Caco-2 (cell line): Measurements from ENCODE around the gene OR10H4. TPM values are rescaled to one million over a fixed set of nuclear protein-coding genes. Genes with fewer than 3 reads are reported as not detected.

Experiments
- BruUV-seq: library from RNA; stranded (reverse); fragments of 400-500 nt; replicated peaks from 2 replicates; lab custom pipeline; 2021; lab: Mats Ljungman, UMichigan
- CTCF ChIA-PET: fragments of 300-600 bp; sonication (Branson Sonifier 250); formaldehyde crosslinking; loops from one replicate; lab custom pipeline; 2022; ENCODE audit warnings: antibody characterized with exemption; lab: Charles Lee
- POLR2A ChIA-PET: fragments of 300-600 bp; sonication (Branson Sonifier 250); formaldehyde crosslinking; loops from one replicate; lab custom pipeline; 2022; ENCODE audit warnings: antibody characterized with exemption; lab: Charles Lee
- DNase-seq, 2 experiments: peaks; one replicate each; pipeline versions ENCODE4 v3.0.0 to v3.0.0-alpha.2; 2020 to 2022
- H3K27me3 ChIP-seq: replicated peaks from 2 replicates; pipeline ENCODE4 v1.6.0; 2011; ENCODE audit warnings: low read length; ENCODE audit not compliant: control insufficient read depth, insufficient read depth
- H3K36me3 ChIP-seq: 2 replicates; pipeline ENCODE4 v1.5.1; 2011; ENCODE audit warnings: low read length; ENCODE audit not compliant: control insufficient read depth, insufficient read depth
- H3K4me1 ChIP-seq: fragments of 250-450 bp; sonication (Bioruptor Pico); 2 replicates; pipeline ENCODE4 v1.5.1; 2020; ENCODE audit warnings: mild to moderate bottlenecking
- H3K4me3 ChIP-seq: 2 replicates; pipeline ENCODE4 v1.5.1; 2011; ENCODE audit warnings: low read depth, mild to moderate bottlenecking, control low read depth, low read length
- H3K9me3 ChIP-seq: fragments of 250-450 bp; sonication (Bioruptor Pico); 2 replicates; pipeline ENCODE4 v1.5.1; 2020; ENCODE audit warnings: mild to moderate bottlenecking, moderate library complexity
- H3K27ac Mint-ChIP-seq: one replicate; pipeline ENCODE4 v1.8.0; 2022; ENCODE audit warnings: mixed read lengths; ENCODE audit not compliant: unreplicated experiment
- H3K27me3 Mint-ChIP-seq: one replicate; pipeline ENCODE4 v1.8.0; 2022; ENCODE audit warnings: mixed read lengths; ENCODE audit not compliant: insufficient read depth, unreplicated experiment
- H3K36me3 Mint-ChIP-seq: one replicate; pipeline ENCODE4 v1.8.0; 2022; ENCODE audit warnings: mild to moderate bottlenecking, mixed read lengths; ENCODE audit not compliant: insufficient read depth, unreplicated experiment
- H3K4me1 Mint-ChIP-seq: one replicate; pipeline ENCODE4 v1.8.0; 2022; ENCODE audit warnings: low read depth, mixed read lengths; ENCODE audit not compliant: unreplicated experiment
- H3K4me3 Mint-ChIP-seq: one replicate; pipeline ENCODE4 v1.8.0; 2022; ENCODE audit warnings: mild to moderate bottlenecking, moderate library complexity, mixed read lengths; ENCODE audit not compliant: unreplicated experiment
- H3K9me3 Mint-ChIP-seq: one replicate; pipeline ENCODE4 v1.8.0; 2022; ENCODE audit warnings: mixed read lengths; ENCODE audit not compliant: unreplicated experiment
- intact Hi-C: fragments of 100-400 bp; cut with micrococcal nuclease; formaldehyde crosslinking; loops from one replicate; pipeline ENCODE4 v1.10.0; 2022; ENCODE audit not compliant: unreplicated experiment
- total RNA-seq: library from RNA; stranded (reverse); gene quantifications from 2 replicates; pipeline ENCODE4 v1.2.3, GENCODE V29; 2022
- TF ChIP-seq, protein P1 (sequence below), 2 experiments: fragments of 200-600 bp in 1 of 2; IDR thresholded peaks; 1 replicate in 1 of 2; 2 replicates in 1 of 2; pipeline versions ENCODE4 v1.5.1 to v1.8.0; 2011 to 2022; ENCODE audit warnings: antibody characterized with exemption in 1 of 2, control low read depth in 1 of 2, inconsistent platforms in 1 of 2, low read depth in 1 of 2, low read length in 1 of 2, mild to moderate bottlenecking in 1 of 2, moderate library complexity in 1 of 2; ENCODE audit not compliant: insufficient read depth in 1 of 2, severe bottlenecking in 1 of 2, unreplicated experiment in 1 of 2

Gene OR10H4
- total RNA-seq, 1 experiment from 2014 or later = not detected

DNA sequence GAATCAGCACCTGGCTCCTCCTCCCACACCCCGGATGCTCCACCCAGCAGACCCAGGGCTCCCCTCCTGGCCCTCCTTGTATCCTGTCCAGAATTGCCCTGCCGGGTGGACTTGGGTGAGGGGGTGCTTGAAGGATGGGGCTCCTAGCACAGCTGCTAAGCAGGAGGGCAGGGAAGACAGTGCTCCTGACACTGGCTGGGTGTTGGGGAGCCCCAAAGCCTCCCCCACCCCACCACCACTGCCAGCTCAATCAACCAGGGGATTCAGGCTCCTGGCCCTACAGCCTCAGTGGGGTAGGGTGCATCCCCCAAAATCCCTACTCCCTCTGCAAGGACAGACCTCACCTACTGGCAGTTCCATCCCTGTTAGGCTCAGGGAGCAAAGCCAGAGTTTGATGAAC is 11.9 kb upstream of the OR10H4 start:
- no peak for DNase-seq
- Mint-ChIP-seq H3K36me3 (no peaks in the 10 kb centered on the region), H3K9me3 (peaks cover 14% of the 10 kb centered on the region), H3K4me3 (no peak overlapping the region), H3K4me1 (no peaks in the 10 kb centered on the region), H3K27ac (no peak overlapping the region), H3K27me3 (no peaks in the 10 kb centered on the region)
- intact Hi-C loops = no loop called here
- H3K4me3 ChIP-seq = no peak overlapping the region
- no TSS peak for BruUV-seq
- H3K9me3 ChIP-seq = no peaks in the 10 kb centered on the region
- H3K36me3 ChIP-seq = no peaks in the 10 kb centered on the region
- TF ChIP-seq, protein P1, sequence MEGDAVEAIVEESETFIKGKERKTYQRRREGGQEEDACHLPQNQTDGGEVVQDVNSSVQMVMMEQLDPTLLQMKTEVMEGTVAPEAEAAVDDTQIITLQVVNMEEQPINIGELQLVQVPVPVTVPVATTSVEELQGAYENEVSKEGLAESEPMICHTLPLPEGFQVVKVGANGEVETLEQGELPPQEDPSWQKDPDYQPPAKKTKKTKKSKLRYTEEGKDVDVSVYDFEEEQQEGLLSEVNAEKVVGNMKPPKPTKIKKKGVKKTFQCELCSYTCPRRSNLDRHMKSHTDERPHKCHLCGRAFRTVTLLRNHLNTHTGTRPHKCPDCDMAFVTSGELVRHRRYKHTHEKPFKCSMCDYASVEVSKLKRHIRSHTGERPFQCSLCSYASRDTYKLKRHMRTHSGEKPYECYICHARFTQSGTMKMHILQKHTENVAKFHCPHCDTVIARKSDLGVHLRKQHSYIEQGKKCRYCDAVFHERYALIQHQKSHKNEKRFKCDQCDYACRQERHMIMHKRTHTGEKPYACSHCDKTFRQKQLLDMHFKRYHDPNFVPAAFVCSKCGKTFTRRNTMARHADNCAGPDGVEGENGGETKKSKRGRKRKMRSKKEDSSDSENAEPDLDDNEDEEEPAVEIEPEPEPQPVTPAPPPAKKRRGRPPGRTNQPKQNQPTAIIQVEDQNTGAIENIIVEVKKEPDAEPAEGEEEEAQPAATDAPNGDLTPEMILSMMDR (IDR thresholded peaks at IDR 0.05; ENCODE audit: insufficient read depth in 1 of 2, low read depth in 1 of 2, low read length in 1 of 2, severe bottlenecking in 1 of 2, unreplicated experiment in 1 of 2) = no peak
- no peaks in the 10 kb centered on the region for H3K4me1 ChIP-seq
- POLR2A ChIA-PET = no interaction called here
- no peaks in the 10 kb centered on the region for H3K27me3 ChIP-seq
- CTCF ChIA-PET = no interaction called here

DNA sequence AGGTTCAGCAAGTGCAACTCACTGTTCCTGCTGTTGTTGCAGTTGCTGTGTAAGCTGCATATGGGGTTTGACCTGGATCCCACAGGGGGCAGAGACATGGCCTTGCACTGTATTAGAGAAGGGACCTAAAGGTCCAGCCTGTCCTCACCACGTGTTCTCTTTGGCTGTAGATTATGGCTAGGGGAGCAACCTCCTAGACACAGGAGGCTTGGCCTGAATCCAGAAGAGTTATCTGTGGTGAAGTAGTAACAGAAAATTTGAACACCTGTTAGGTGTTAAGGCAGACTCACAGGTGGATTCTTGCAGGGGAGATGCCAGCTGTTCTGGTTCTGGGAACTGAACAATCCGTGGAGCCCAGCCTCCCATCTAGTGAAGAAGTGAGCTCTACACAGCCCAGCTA is 11.0 kb upstream of the OR10H4 start:
- no peaks in the 10 kb centered on the region for H3K4me1 ChIP-seq
- no peaks in the 10 kb centered on the region for H3K9me3 ChIP-seq
- intact Hi-C loops = no loop called here
- POLR2A ChIA-PET = no interaction called here
- H3K36me3 Mint-ChIP-seq = no peaks in the 10 kb centered on the region
- H3K27me3 Mint-ChIP-seq = peaks cover 3% of the 10 kb centered on the region
- no peak for DNase-seq
- TF ChIP-seq, protein P1 (IDR thresholded peaks at IDR 0.05; ENCODE audit: insufficient read depth in 1 of 2, low read depth in 1 of 2, low read length in 1 of 2, severe bottlenecking in 1 of 2, unreplicated experiment in 1 of 2) = no peak
- CTCF ChIA-PET = no interaction called here
- no peaks in the 10 kb centered on the region for H3K27me3 ChIP-seq
- no peaks in the 10 kb centered on the region for H3K36me3 ChIP-seq
- no peaks in the 10 kb centered on the region for H3K4me1 Mint-ChIP-seq
- no peak overlapping the region for H3K27ac Mint-ChIP-seq
- peaks cover 20% of the 10 kb centered on the region for H3K9me3 Mint-ChIP-seq
- no peak overlapping the region for H3K4me3 Mint-ChIP-seq
- BruUV-seq = no TSS peak
- no peak overlapping the region for H3K4me3 ChIP-seq

DNA sequence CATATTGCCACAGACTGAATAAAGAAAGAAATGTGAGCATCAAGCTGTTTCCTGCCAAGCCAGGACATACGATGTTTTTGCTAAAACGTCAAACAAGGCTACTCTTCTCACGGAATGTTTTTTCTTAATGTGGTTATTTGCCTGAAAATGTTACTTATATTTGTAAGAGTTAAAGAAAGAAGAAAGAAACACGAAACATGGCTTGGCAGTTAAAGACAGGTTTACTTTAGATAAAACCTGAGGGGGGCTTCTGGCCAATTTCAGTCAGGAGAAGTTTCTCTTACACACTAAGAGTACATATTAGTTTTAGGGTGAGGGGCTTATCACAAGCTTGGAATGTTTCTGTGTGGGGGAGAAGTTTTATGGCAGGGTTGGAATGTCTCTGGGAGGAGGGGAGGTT is 4.4 kb upstream of the OR10H4 start:
- TF ChIP-seq, protein P1 (IDR thresholded peaks at IDR 0.05; ENCODE audit: insufficient read depth in 1 of 2, low read depth in 1 of 2, low read length in 1 of 2, severe bottlenecking in 1 of 2, unreplicated experiment in 1 of 2) = no peak
- Mint-ChIP-seq H3K4me3 (no peak overlapping the region), H3K36me3 (peaks cover 4% of the 10 kb centered on the region), H3K4me1 (no peaks in the 10 kb centered on the region), H3K27ac (no peak overlapping the region), H3K27me3 (peaks cover 3% of the 10 kb centered on the region), H3K9me3 (peaks cover 61% of the 10 kb centered on the region)
- ChIA-PET CTCF (no interaction called here), POLR2A (no interaction called here)
- H3K27me3 ChIP-seq = no peaks in the 10 kb centered on the region
- peaks cover 4% of the 10 kb centered on the region for H3K9me3 ChIP-seq
- no peak overlapping the region for H3K4me3 ChIP-seq
- BruUV-seq = no TSS peak
- no peaks in the 10 kb centered on the region for H3K4me1 ChIP-seq
- no peak for DNase-seq
- intact Hi-C loops = no loop called here
- no peaks in the 10 kb centered on the region for H3K36me3 ChIP-seq
